ENCODE results near the gene SNTG2.

The SNTG2 gene

DNA sequence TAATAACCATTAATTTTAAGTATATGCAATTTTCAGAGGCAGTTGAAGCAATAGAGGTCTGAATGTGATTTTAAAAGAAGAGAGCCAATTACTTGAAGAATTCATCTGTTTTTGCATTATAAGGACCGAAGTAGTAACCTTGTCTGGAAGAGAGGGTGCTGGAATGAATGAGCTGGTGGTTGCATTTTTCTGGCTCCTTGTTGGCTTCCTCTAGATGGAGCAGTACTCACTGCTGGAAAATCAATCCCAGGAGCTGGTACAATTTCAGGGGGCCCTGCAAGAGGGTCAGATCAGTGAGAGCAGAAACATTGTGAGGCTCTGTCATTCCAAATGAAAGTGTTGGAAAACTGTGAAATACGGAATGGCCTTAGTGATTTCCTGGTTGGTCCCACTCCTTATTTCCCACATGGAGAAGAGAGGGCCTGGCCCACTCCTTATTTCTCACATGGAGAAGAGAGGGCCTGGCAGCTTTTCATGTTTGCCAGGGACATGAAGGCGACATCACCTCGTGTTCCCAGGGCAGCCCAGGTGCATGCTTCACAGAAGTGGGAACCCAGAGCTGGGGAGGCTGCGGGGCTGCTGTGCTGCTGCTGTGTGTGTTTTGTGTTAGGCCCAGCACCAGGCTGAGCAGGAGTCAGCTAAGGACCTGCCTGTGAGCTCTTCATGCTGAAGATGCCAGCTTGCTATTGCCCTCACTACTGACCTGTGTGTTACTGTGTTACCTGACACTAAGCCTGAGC lies 197.4 kb downstream of the SNTG2 start:
- no peak for DNase-seq (ENCODE audit: low spot score)

DNA sequence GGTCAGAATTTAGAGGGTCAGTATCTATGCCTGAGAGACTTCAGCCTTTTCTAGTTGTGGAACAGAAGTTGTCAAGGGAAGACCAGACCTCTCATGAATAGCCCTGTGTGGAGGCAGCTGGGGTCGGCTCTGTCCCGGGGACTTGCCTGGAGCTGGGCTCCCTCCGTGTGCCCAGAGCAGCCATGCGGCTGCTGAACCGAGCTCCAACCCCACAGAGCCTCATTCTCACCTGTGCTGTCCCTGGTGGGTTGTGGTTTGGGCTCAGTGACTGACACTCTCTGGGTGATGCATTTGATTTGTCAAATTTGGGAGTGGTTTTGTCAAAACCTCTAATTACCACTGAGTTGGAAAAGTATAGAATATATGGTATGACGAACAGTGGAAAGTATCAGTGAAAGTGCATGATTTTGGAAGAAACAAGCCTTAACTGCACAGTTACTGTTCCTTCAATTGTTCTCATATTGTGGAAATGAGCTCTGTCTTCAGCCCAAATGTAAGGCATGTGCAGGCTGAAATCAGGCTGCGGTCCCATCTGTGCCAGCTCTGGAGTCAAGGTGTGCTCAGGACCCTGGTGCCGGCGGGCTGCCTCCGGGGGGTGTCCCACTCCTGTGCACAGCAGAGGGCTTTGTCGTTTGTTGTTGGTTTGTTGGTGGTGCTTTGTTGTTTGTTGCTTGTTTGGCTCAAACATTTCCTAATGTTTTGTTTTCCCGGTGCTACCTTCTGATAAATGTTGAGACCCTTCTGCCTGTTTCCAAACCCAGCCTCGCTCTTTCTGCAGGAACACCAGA lies 200.3 kb downstream of the SNTG2 start:
- no peak for DNase-seq (ENCODE audit: low spot score)

DNA sequence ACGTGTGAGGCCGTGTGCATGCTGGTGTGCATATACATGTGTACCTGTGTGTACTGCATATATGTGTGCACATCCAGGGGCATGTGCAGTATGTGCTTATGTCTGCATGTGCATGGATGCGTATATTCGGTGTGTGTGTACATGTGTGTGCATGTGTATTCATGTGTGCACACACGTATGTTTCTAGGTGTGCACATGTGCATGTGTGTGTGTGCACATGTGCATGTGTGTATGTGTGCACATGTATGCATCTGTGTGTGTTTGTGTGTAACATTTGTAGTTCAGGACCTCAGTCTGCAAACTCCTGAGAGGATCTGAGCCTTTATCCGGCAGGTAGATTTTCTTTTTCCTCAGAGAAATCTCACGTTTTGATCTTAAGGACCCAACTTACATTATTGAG lies 201.7 kb downstream of the SNTG2 start:
- DNase-seq (ENCODE audit: low spot score), result no peak

DNA sequence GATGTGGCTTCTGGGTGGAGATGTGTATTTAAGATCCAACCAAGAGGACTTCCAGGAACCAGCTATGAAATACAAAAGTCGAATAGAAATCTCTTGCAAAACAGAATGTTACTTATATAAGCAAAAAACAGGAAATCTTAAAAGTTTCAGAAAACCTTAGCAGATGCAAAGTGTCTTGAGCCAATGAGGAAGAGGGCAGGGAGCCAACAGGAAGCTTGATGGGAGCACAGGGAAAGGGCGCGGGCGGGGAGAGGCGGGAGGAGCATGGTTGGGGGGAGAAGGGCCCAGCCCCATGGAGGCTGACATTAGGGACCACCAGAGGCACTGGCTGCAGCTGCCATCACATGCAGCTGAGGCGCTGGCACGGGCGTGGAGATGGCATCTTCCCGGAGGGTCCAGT lies 203.3 kb downstream of the SNTG2 start:
- no peak for DNase-seq (ENCODE audit: low spot score)

DNA sequence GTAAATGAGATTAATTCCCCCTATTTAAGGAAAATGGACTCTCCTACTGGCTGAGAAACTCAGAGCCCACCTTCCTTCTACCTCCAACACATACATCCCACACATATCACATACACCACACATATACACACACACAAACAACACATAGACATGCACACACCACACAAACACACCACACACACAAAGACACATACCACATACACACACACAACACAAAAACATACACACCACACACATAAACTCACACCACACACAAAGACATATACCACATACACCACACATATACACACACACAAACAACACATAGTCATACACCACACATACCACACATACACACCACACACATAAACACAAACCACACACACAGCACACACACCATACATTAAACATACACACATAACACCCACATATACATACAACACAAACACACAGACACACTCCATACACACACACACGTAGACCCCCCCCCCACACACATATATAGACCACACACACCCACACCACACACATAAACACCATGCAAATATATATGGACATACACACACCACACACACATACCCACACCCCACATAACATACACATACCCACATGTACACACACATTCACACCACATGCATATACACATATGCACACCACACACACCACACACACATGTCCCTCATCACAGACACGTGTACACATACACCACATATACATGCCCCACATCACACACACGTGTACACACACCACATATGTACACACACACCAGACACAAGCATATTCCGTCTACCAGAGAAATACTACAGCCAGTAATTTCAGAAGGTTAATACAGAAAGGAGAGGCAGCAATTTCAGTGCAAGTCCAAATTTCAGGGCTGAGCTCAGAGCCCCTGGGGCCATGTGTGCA lies 204.3 kb downstream of the SNTG2 start:
- no peak for DNase-seq (ENCODE audit: low spot score)

DNA sequence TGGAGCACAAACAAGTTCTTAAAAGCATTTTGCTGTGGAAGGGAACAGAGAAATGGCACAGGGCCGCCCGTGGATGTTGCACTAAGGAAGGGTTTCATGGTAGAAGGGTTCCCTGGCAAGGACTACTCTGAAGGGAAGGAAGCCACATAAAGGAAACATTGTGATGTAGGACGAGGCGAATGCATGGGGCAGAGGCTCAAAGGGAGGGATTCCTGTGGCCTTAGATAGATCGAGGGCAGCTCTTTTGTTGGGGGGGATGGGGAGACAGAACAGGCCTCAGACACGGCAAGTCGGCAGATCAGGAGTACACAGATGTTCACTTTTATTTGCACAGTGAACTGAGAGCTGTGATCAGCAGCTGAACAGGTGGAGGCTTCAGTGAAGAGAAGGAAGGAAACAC lies 205.4 kb downstream of the SNTG2 start:
- DNase-seq (ENCODE audit: low spot score), result no peak

DNA sequence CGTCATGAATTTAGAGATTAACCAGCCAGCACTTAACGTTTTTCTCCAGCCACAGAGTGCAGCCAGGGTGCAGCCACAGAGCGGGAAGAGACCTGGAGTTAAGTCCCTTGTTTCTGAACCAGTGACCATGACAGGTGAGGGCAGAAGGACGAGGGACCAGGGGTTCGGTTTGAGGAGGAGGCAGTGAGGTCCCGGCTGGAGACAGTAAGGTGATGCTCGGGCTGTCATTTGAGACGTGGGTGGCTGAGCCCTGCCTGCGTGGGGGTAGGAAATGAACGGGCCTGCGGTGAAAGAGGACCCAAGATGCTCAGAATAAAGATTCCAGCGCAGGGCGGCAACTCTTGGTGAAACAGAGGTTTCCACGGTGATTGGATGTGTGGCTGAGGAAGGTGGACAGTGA lies 205.9 kb downstream of the SNTG2 start:
- DNase-seq (ENCODE audit: low spot score), result no peak

DNA sequence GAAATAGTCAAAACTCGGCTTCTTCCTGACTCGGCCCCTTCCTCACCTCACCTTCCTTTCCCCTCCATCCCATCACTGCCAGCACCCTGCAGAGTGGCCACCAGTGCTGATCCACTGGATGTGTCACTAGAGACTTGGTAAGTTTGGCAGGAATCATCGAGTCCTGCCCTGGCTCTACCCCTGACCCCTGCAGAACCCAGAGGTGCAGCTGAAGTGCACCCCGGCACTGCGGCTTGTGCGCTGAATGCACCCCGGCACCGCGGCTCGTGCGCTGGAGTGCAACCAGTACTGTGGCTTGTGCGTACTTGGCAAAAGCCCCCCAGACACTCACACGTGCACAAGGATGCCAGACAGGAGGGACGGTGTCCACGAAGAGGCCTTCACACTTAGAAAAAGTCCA lies 206.5 kb downstream of the SNTG2 start:
- DNase-seq (ENCODE audit: low spot score), result no peak

DNA sequence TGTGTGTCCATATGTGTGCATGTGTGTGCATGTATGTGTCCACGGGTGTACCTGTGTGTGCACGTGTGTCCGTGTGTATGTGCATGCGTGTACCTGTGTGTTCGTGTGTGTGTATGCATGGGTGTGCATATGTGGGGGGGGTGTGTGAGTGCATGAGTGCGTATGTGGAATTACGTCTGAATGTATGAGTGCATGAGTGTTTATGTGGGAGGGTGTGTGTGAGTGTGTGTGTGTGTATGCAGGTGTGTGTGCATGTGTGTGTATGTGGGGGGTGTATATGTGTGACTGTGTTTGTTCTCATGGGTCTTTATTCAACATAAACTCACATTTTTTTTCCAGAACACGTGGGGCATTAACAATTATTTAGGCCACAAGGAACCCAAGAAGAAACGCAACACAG lies 208.4 kb downstream of the SNTG2 start:
- no peak for DNase-seq (ENCODE audit: low spot score)

DNA sequence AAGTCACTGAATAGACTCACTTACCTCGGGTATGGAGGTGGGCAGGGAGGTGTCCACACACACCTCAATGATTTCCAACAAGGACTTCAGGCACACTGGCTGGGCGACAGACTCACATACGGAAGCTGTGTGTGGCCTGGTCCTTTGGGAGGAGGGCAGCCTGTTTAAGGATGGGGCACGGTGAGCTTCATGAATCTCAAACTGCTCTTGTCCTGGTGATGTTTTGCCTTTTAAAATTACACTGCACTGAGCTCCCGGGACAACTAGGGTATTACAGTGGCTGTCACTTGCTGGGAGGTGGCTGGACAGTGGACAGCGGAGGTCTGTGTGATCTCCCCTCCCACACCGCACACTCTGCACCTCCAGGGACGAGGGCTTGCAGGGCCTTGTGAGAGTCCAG lies 211.6 kb downstream of the SNTG2 start:
- no peak for DNase-seq (ENCODE audit: low spot score)

DNA sequence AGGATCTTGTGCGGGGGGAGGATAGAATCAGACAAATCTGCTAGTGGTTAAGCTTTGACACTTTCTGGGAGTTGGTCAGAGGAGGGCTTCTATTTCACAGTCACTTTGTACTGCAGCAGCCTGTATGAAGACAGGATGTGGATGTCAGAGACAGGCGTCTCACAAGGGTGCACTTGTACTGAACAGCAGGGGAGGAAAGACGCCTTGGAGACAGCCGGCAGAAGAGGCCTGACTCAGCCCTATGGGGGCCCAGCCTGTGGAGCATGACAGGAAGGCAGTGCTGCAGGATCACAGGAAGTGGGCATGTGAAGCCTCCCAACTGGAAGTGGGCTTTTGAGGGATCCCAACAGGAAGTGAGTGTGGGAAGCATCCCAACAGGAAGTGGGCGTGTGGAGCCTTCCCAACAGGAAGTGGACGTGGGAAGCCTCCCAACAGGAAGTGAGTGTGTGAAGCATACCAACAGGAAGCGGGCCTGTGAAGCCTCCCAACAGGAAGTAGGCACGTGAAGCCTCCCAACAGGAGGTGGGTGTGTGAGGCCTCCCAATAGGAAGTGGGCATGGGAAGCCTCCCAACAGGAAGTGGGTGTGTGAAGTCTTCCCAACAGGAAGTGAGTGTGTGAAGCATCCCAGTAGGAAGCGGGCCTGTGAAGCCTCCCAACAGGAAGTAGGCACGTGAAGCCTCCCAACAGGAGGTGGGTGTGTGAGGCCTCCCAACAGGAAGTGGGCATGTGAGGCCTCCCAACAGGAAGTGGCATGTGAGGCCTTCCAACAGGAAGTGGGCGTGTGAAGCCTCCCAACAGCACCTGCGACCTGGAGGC lies 212.3 kb downstream of the SNTG2 start:
- no peak for DNase-seq (ENCODE audit: low spot score)

DNA sequence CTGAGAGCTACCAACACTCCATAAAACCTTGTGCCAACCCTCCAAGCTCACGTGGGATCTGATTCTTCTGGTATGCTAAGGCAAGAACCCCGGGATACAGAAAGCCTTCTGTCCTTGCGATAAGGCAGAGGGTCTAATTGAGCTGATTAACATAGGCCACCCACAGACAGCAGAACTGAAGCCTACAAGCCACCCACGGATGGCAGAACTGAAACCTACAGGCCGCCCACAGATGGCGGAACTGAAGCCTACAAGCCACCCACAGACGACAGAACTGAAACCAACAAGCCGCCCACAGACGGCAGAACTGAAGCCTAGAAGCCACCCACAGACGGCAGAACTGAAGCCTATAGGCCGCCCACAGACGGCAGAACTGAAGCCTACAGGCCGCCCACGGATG lies 216.3 kb downstream of the SNTG2 start:
- DNase-seq (ENCODE audit: low spot score), result no peak

DNA sequence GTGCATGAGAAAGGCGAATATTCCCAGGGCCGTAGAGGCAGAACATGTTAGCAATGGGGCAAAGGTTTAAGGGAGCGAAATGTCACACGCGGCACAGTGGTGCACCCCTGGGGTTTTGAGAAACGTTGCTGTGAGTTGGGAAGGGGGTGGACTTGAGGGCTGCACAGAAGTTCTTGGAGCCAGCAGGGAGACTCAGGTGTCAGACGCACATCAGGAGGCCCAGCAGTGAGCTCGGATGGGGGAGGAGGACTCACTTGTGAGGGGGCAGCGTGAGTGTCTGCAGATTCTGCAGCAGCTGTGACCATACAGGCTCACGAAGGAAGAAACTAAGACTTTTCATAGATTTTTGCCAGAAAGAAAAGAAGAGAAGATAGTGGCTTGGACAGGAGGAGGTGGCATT lies 218.2 kb downstream of the SNTG2 start:
- no peak for DNase-seq (ENCODE audit: low spot score)

DNA sequence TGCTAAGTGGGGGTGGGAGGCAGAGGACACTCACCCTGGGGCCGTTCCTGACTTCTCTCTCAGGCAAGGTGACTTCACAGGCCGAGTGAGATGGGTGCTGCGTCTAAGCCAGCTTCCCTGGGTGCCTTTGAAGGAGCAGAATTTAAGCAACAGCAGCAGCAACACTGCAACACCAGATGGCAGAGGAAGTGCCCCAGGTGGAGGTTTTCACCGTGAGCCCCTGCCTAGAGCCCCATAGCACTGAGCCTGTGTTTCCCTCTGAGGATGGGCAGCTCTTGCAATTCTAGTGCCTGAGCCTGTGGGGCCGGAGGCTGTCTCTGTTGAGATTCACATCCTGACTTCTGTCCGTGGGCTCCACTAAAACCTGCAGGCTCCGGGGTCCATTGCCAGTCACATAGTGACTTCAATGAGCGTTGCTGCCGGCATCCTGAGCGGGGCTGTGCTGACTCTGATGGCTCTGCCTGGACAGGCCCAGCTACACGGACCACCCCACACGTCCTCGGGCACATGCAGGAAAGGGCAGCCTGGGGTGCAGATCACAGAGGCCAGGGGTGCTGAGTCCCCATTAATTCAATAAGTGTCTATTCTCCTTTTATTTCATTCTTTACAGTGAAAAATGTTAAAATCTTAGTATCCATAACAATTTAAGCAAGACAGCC lies 218.8 kb downstream of the SNTG2 start:
- DNase-seq (ENCODE audit: low spot score), result no peak

DNA sequence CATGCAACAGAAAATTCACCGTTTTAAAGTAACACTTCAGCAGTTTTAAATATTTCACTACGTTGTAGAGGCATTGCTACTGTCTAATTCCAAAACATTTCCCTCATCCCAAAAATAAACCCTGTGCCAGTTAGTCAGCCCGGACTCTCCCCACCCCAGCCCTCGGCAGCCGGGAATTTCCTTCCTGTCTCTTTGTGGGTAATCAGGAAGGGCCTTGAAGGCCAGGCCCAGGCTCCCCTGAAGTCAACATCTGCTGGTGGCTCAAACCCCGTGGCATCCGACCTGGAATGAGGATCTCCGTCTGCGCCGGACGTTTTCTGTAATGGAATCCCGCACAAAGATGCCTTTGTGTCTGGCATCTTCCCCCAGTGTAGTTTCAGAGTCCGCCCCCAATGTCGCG lies 219.6 kb downstream of the SNTG2 start:
- no peak for DNase-seq (ENCODE audit: low spot score)

DNA sequence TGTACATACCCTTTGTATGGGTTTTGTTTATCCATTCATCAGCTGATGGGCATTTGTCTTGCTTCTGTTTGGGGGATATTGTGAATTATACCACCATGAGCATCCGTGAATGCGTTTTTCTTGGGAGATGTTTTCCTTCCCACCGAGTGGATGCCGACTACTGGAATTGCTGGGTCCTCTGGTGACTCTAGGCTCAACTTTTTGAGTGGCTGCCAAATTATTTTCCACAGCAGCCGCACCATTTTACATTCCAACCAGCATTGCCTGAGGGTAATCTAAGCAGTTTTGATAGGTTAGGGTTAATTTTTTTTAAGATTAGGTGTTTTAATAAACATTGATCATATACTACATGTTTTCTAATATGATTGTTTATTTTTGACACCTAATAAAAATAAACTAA lies 220.1 kb downstream of the SNTG2 start:
- DNase-seq (ENCODE audit: low spot score), result no peak

DNA sequence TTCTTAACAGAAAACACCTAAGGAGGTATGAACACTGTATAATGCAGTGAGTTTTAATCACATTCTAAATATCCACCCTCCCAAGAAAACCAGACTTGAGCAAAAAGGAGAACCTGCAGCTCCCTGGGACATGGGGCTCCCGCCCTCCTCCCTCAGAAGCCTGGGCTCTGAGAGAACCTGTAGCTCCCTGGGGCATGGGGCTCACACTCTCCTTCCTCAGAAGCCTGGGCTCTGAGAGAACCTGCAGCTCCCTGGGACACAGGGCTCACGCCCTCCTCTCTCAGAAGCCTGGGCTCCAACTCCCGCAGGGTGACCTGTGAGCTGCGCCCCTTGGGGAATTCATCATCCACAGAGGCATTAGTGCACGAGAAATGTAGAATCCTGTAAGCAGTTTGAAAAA lies 222.9 kb downstream of the SNTG2 start:
- DNase-seq (ENCODE audit: low spot score), result no peak

DNA sequence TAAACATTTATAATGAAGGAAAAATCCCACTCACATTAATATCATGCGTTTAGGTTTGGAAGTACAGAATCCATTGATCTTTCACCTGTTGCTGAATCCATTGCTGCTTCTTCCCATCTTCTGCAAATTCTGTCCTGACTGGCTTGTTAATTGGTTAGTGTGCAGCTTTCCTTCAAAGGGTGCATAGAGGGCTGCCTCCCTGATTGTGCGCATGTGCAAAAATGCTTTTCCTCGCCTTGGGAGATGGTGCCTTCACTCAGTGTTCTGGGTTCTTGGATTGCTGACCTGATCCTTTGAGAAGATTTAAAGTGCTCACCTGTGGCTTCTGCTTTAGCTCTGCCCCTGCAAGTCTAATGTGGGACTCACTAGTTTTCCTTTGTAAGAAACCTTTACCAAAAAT lies 231.2 kb downstream of the SNTG2 start:
- no peak for DNase-seq (ENCODE audit: low spot score)

DNA sequence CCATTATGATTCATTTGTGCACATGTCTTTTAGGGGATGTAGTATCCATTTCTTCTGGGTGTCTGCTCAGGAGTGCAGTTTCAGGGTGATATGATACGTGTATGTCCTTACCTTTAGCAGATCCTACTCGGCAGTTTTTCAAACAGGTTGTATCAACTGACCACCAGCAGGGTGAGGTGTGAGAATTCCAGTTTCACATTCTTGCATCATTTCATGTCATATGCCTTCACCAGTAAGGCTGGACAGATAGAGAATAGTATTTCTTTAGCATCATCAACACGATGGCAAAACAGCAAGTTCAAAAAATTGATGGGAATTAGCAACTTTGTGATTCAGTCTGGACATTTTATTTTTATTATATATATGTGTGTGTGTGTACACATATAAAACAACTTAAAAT lies 232.7 kb downstream of the SNTG2 start:
- DNase-seq (ENCODE audit: low spot score), result peak; percentile 28

DNA sequence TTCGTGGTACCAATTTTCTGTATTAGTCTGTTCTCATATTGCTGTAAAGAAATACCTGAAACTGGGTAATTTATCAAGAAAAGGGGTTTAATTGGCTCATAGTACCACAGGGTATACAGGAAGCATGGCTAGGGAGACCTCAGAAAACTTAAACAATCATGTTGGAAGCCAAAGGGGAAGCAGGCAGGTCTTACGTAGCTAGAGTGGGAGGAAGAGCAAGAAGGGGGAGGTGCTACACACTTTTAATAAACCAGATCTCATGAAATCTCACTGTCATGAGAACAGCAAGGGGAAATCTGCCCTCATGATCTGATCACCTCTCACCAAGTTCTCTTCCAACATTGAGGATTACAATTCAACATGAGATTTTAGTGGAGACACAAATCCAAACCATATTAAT lies 235.8 kb downstream of the SNTG2 start:
- no peak for DNase-seq (ENCODE audit: low spot score)

DNA sequence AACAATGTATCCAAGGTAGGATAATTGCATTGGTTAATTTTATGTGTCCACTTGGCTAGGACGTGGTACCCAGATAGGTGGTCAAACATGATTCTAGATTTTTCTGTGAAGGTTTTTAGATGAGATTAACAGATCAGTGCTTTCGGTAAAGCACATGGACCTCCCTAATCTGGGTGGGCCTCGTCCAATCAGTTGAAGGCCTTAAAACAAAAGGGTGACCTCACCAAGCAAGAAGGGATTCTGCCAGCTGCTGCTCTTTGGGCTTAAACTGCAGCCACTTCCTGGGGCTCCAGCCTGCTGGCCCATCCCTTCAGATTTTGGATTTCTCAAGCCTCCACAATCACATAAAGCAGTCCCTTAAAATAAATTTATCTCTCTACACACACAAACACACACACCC lies 236.5 kb downstream of the SNTG2 start:
- no peak for DNase-seq (ENCODE audit: low spot score)

Measured in SW480 (cell line).